Neural cell (in vitro differentiated cells): ENCODE results near the gene ABCF2. TPM values are rescaled to one million over a fixed set of nuclear protein-coding genes. Genes with fewer than 3 reads are reported as not detected.

ENCODE experiments used
- H2AFZ ChIP-seq: fragments of 200-600, 300-800 bp; sonication (generic), shearing (Covaris generic); 2 replicates; pipeline ENCODE4 v1.6.0; 2014; ENCODE audit warnings: low read depth, mild to moderate bottlenecking, antibody characterized with exemption, low read length, moderate library complexity
- H3F3A ChIP-seq: fragments of 200-600 bp; shearing (Covaris generic); 2 replicates; pipeline ENCODE4 v1.6.1; 2016; ENCODE audit warnings: mild to moderate bottlenecking, moderate library complexity, mixed read lengths, antibody characterized with exemption, low read length; ENCODE audit not compliant: insufficient read depth, poor library complexity, severe bottlenecking
- H3K27ac ChIP-seq: fragments of 200-600, 300-800 bp; sonication (generic), shearing (Covaris generic); 2 replicates; pipeline ENCODE4 v1.5.1; 2014; ENCODE audit warnings: mild to moderate bottlenecking, low read length, moderate library complexity
- H3K27me3 ChIP-seq: fragments of 300-800, 200-600 bp; sonication (generic), shearing (Covaris generic); 2 replicates; pipeline ENCODE4 v1.6.0; 2014; ENCODE audit warnings: mild to moderate bottlenecking, low read depth, low read length, moderate library complexity; ENCODE audit not compliant: insufficient read depth
- H3K36me3 ChIP-seq: fragments of 300-800, 200-600 bp; sonication (generic), shearing (Covaris generic); 2 replicates; pipeline ENCODE4 v1.5.1; 2014; ENCODE audit warnings: mild to moderate bottlenecking, antibody characterized with exemption, low read length, moderate library complexity; ENCODE audit not compliant: insufficient read depth
- H3K4me2 ChIP-seq: fragments of 300-800, 200-600 bp; sonication (generic), shearing (Covaris generic); 2 replicates; pipeline ENCODE4 v1.6.0; 2014; ENCODE audit warnings: mild to moderate bottlenecking, low read length
- H3K4me3 ChIP-seq: fragments of 300-800, 200-600 bp; sonication (generic), shearing (Covaris generic); 2 replicates; pipeline ENCODE4 v1.5.1; 2014; ENCODE audit warnings: mild to moderate bottlenecking, low read length, moderate library complexity
- H3K79me2 ChIP-seq: fragments of 200-600 bp; shearing (Covaris generic); replicated peaks from 2 replicates; pipeline ENCODE4 v1.6.0; 2014; ENCODE audit warnings: mild to moderate bottlenecking, low read length, moderate library complexity; ENCODE audit not compliant: insufficient read depth
- H3K9ac ChIP-seq: fragments of 300-800, 200-600 bp; sonication (generic), shearing (Covaris generic); 2 replicates; pipeline ENCODE4 v1.6.1; 2016; ENCODE audit warnings: mild to moderate bottlenecking, low read length, mixed read lengths
- H3K9me2 ChIP-seq: fragments of 200-600 bp; shearing (Covaris generic); 2 replicates; pipeline ENCODE4 v1.6.1; 2016; ENCODE audit warnings: mild to moderate bottlenecking, low read length, mixed read lengths; ENCODE audit not compliant: insufficient read depth
- H3K9me3 ChIP-seq: fragments of 200-600, 300-800 bp; sonication (generic), shearing (Covaris generic); 2 replicates; pipeline ENCODE4 v1.6.1; 2016; ENCODE audit warnings: mild to moderate bottlenecking, mixed run types, low read length, moderate library complexity, mixed read lengths
- H4K20me1 ChIP-seq: fragments of 200-600 bp; shearing (Covaris generic); 2 replicates; pipeline ENCODE4 v1.6.1; 2016; ENCODE audit warnings: mild to moderate bottlenecking, mixed run types; ENCODE audit not compliant: insufficient read depth
- CTCF ChIP-seq: fragments of 450-650 bp; IDR thresholded peaks from 2 replicates; pipeline ENCODE4 v1.5.1; 2014; ENCODE audit warnings: antibody characterized with exemption, mild to moderate bottlenecking, moderate library complexity; ENCODE audit not compliant: poor library complexity, severe bottlenecking
- EP300 ChIP-seq: fragments of 450-650 bp; conservative IDR thresholded peaks from 2 replicates; pipeline ENCODE4 v1.6.1; 2014; ENCODE audit warnings: antibody characterized with exemption, mild to moderate bottlenecking, moderate library complexity; ENCODE audit not compliant: poor library complexity, severe bottlenecking
- EZH2 ChIP-seq: fragments of 200-600, 300-800 bp; shearing (Covaris generic), sonication (generic); IDR thresholded peaks from 2 replicates; pipeline ENCODE4 v1.6.1; 2014; ENCODE audit warnings: antibody characterized with exemption, low read length, borderline replicate concordance, mild to moderate bottlenecking; ENCODE audit not compliant: insufficient read depth, poor library complexity, severe bottlenecking
- MXI1 ChIP-seq: fragments of 450-650 bp; conservative IDR thresholded peaks from 2 replicates; pipeline ENCODE4 v1.6.1; 2014; ENCODE audit warnings: antibody characterized with exemption, mild to moderate bottlenecking; ENCODE audit not compliant: poor library complexity, severe bottlenecking
- POLR2AphosphoS5 ChIP-seq: IDR thresholded peaks from 2 replicates; pipeline ENCODE4 v1.6.1; 2012
- RAD21 ChIP-seq: fragments of 450-650 bp; conservative IDR thresholded peaks from 2 replicates; pipeline ENCODE4 v1.6.1; 2014; ENCODE audit warnings: antibody characterized with exemption, mild to moderate bottlenecking, moderate library complexity
- REST ChIP-seq: IDR thresholded peaks from 2 replicates; pipeline ENCODE4 v1.6.1; 2012; ENCODE audit warnings: borderline replicate concordance
- SMC3 ChIP-seq: fragments of 450-650 bp; conservative IDR thresholded peaks from 2 replicates; pipeline ENCODE4 v1.6.1; 2014; ENCODE audit warnings: antibody characterized with exemption, mild to moderate bottlenecking, moderate library complexity; ENCODE audit not compliant: poor library complexity
- TAF1 ChIP-seq: IDR thresholded peaks from 2 replicates; pipeline ENCODE4 v1.6.1; 2012; ENCODE audit warnings: low read depth
- polyA plus RNA-seq: library from polyadenylated mRNA; depleted of rRNA; stranded (reverse); fragments of >200 nt; gene quantifications from 2 replicates; pipeline ENCODE4 v1.2.3, GENCODE V29; 2014

ABCF2 gene
- polyA plus RNA-seq, 1 donor from 2014 or later = 32.7 TPM

DNA sequence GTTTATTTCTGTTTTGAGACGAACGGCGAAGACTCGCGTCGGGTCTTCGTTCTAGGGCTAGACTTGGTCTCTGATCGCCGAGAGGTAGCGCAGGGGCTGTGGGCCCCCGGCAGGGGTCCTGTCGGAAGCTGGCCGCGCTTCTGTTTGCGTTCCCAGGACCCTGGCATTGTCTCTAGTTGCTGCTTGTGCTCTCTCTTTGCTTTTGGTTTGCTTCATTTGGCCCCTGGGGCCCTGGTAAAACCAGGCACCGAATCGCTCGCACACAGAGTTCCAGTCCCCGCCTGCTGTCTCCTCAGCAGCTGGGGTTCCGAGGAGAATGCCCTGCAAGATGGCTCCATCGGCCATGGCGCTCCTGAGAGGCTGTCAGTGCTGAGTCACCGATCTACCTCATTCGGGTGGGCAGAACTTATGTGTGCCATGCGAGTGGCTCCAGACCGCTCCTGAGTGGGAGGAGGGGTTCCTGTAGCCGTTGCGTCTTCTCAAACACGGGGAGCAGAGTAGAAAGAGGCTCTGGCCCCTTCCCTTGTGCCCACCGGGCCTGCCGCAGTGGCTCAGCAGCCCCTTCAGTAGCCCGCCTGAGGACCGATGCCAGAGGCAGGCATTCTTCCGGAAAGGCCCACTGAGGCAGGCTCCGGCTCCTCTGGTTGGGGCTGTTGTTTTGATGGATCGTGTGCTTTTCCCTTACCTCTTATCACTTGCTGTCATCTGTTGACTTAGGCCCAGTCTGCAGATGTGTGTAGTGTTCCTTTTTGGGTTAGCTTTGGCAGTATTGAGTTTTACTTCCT, 6.1 kb upstream of the ABCF2 start:
- H3K27ac ChIP-seq = peak overlapping the region; percentile 63
- TF ChIP-seq REST (no peak), EZH2 (no peak), POLR2AphosphoS5 (no peak), SMC3 (no peak), TAF1 (no peak), CTCF (no peak), EP300 (no peak), MXI1 (no peak), RAD21 (no peak)
- no peaks in the 10 kb centered on the region for H3K27me3 ChIP-seq
- H3K9me3 ChIP-seq = no peaks in the 10 kb centered on the region
- peak overlapping the region; percentile 36 for H2AFZ ChIP-seq
- peak overlapping the region; percentile 89 for H3K9ac ChIP-seq
- peak overlapping the region; percentile 98 for H3K4me3 ChIP-seq
- no peaks in the 10 kb centered on the region for H3F3A ChIP-seq
- H3K4me2 ChIP-seq = peak overlapping the region; percentile 95
- H3K79me2 ChIP-seq = peaks cover 25% of the 10 kb centered on the region
- H3K9me2 ChIP-seq = no peaks in the 10 kb centered on the region
- no peaks in the 10 kb centered on the region for H4K20me1 ChIP-seq
- H3K36me3 ChIP-seq = no peaks in the 10 kb centered on the region

GRCh38 chr7:151232091-151232916, 5.3 kb upstream of the ABCF2 start, which contains the start of gene CHPF2:
TSS of gene CHPF2 (plus strand) at chr7:151232483. CDS start at chr7:151234012, 1,529 bp downstream.
- peaks cover 25% of the 10 kb centered on the region for H3K79me2 ChIP-seq

More at GRCh38 chr7:151232091-151232916, 5.3 kb upstream of the ABCF2 start, which contains the start of gene CHPF2:
- Histone ChIP-seq H3F3A (peaks cover 3% of the 10 kb centered on the region), H3K36me3 (no peaks in the 10 kb centered on the region), H3K27ac (peak within 1 kb of the TSS; percentile 63), H3K4me2 (peak within 1 kb of the TSS; percentile 95), H3K9ac (peak within 1 kb of the TSS; percentile 89), H2AFZ (peak within 1 kb of the TSS; percentile 52), H3K4me3 (peak within 1 kb of the TSS; percentile 98), H3K27me3 (no peaks in the 10 kb centered on the region), H3K9me2 (no peaks in the 10 kb centered on the region), H4K20me1 (no peaks in the 10 kb centered on the region), H3K9me3 (no peaks in the 10 kb centered on the region)
- TF ChIP-seq POLR2AphosphoS5 (peak; percentile 81), RAD21 (no peak), SMC3 (no peak), EZH2 (no peak), TAF1 (peak; percentile 40), REST (no peak), CTCF (no peak), MXI1 (peak; percentile 71), EP300 (no peak)
